HG03196 (cell line): ENCODE data around the gene P3H3.

ENCODE experiments used
- ATAC-seq: cut with Tn5 transposase; IDR thresholded peaks from one replicate; pipeline ENCODE4 v1.9.1; 2021; ENCODE audit not compliant: unreplicated experiment

P3H3 gene

DNA sequence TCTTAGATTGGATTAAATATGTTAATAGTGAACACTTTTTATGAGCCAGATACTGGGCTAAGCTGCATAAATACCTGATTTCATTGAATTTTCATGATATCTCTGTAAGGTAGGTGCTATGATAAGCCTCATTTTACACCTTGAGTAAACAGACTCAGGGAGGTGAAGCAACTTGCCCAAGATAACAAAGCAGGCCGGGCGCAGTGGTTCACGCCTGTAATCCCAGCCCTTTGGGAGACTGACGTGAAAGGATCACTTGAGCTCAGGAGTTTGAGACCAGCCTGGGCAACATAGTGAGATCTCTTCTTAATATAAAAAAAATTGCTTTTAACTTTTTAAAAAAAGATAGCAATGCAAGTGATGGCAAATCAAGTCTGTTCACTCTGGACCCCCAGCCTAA is 13.9 kb downstream of the P3H3 start:
- no peak for ATAC-seq

- ATAC-seq, result no peak
Measured at GRCh38 chr12:6843118-6843902, 15.1 kb downstream of the P3H3 start.

DNA sequence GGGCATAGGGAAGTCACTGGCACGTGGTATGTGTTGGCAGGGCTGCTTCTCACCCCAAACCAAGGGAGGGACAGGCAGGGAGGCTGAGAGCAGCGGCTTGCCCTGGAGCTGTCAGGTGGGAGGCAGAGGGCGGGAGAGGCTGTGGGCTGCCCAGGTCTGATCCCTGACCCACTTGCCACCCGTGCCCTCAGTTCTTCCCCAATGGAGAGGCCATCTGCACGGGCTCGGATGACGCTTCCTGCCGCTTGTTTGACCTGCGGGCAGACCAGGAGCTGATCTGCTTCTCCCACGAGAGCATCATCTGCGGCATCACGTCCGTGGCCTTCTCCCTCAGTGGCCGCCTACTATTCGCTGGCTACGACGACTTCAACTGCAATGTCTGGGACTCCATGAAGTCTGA is 17.2 kb downstream of the P3H3 start:
- ATAC-seq, result no peak

DNA sequence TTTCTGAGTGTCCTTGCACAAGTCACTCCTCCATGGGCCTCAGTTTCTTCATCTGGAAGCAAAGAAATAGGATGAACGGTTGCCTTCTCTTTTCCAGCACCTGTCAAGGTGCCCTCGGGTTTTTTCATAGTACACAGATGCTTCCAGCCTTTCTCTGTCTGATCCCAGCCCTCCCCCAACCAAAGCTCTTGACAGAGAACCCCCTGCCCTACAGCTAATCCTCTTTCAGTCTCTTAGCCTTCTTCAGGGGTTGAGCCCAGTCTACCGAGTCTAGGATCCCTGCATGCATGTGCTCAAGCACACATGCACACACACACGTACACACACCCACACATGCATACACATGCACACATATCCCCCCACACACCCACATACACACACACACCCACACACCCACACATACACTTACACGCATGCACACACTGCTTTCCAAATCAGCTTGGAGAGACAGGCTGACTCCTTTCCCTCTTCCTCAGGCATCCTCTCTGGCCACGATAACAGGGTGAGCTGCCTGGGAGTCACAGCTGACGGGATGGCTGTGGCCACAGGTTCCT is 18.2 kb downstream of the P3H3 start:
- no peak for ATAC-seq

DNA sequence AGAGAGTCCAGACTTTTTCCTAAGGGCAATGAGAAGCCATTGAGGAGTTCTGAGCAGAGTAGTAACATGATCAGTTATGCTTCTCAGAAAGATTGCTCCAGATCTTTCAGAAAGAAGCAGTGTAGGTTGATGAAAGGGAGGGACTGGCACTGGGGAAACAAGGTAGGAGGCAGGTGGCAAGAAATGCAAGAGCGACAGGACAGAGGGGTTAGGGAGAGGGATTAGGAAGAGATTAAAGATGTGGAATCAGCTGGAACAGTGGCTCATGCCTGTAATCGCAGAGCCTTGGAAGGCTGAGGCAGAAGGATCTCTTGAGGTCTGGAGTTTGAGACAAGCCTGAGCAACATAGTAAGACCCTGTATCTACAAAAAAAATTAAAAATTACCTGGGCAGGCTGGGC is 19.5 kb downstream of the P3H3 start:
- no peak for ATAC-seq

GRCh38 chr12:6849427-6849826 is 21.2 kb downstream of the P3H3 start:
- no peak for ATAC-seq

DNA sequence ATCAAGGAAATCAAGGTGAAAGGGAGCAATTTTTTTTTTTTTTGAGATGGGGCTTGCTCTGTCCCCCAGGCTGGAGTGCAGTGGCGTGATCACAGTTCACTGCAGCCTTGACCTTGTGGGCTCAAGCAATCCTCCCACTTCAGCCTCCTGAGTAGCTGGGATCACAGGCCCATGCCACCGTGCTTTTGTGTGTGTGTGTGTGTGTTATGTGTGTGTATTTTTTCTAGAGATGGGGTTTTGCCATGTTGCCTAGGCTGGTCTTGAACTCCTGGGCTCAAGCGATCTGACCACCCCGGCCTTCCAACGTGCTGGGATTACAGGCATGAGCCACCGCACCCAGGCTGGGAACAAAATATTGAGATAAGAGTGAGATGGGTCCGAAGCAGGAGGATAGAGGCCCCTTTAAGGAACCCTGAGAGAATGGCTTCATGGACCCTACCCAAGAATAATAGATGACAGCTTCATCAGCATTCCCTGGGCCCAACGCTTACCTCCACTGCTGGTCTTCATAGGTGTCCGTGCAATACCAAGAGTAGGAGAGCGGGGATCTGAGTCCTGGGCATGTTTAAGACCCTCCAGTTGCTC is 21.9 kb downstream of the P3H3 start:
- no peak for ATAC-seq

DNA sequence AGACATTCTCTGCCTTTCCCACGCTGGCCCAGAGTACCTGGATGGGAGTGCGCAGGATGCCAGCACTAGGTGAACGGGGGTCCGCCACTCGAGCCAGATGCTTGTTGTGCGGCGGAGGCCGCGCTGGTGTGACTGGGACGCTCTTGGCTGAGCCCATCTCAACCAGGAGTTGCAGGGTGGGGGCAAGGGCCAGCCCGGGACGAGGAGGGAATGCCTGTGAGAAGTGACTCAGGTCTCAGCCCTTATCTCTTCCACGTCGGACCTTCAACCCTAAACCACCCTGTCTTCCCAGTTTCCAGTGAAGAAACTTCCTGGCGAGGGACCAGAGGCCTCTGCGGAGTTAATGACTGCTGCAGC is 22.6 kb downstream of the P3H3 start:
- ATAC-seq, result no peak

- ATAC-seq, result peak; percentile 48
Measured at GRCh38 chr12:6851153-6851920, 23.1 kb downstream of the P3H3 start, which contains the start of gene CDCA3. TSS of gene CDCA3 (minus strand) at chr12:6851286. CDS start at chr12:6850952, 334 bp downstream.

DNA sequence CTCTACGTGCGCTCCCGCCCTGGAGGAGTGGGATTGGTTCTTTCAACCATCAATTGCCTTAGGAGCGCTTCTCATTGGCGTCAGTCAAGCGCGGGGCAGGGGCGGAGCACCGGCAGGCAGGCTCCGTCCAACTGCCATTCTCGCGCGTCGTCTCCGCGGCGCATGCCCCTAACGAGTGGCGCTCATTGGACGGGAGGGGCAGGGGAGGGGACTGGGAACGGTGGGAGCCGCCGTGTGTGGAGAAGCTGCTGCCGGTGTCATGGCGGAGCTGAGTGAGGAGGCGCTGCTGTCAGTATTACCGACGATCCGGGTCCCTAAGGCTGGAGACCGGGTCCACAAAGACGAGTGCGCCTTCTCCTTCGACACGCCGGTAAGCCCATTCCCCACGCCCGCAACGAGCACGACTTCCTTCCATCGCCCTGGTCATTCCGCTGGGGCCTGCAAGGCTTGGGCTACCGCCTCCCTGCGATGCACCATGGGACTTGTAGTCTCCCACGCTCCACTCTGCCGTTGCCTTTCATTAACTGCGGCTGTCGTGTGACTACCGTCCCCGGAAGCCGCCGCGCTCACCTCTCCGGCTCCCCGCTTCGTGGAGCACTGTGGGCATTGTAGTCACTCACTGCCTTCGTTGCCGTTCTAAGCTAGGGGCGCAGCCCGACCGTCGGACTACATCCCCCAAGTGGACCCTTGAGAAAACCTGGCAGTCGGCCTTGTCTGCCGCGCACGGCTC is 23.9 kb downstream of the P3H3 start, which contains the start of gene USP5:
Gene USP5 (plus strand): TSS at position 230 of the 730 bp plus-strand sequence. CDS start 30 bp downstream, at position 260.
- peak; percentile 77 for ATAC-seq

- ATAC-seq, result no peak
Measured at GRCh38 chr12:6852651-6853354, 24.6 kb downstream of the P3H3 start.

- no peak for ATAC-seq
Measured at GRCh38 chr12:6853626-6854025, 25.4 kb downstream of the P3H3 start.

- no peak for ATAC-seq
Measured at GRCh38 chr12:6854036-6854435, 25.8 kb downstream of the P3H3 start.

- no peak for ATAC-seq
Measured at GRCh38 chr12:6855322-6855721, 27.1 kb downstream of the P3H3 start.

DNA sequence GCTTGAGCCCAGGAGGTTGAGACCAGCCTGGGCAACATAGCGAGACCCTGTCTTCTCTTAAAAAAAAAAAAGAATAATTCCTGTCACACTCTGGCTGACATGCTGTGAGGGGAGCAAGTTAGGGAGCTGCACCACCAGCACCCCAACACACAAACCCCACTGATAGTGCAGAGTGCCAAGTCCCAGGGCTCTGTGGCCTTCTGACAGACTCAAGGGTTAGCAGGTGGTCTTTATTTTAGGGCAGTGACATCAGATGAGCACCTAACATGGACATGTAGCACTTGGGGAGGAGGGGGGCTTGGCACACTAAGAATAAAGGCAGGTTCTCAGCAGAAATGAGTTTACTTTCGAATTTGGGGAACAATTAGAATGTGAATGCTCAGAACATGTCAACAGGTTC is 30.6 kb downstream of the P3H3 start:
- no peak for ATAC-seq

DNA sequence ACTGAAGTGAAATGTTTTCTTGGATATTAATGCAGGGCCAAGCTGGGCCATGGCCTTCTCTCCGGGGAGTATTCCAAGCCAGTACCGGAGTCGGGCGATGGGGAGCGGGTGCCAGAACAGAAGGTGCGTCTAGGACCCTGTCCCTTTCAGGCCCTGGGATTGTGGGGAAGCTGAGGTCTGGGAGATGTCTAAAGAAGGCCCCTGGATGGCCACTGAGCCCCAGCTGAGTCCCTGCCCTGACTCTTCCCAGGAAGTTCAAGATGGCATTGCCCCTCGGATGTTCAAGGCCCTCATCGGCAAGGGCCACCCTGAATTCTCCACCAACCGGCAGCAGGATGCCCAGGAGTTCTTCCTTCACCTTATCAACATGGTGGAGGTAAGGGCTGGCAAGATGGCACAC is 31.9 kb downstream of the P3H3 start:
- no peak for ATAC-seq

- ATAC-seq, result no peak
Measured at GRCh38 chr12:6860942-6861341, 32.7 kb downstream of the P3H3 start.

- no peak for ATAC-seq
Measured at GRCh38 chr12:6861391-6861790, 33.2 kb downstream of the P3H3 start.

- no peak for ATAC-seq
Measured at GRCh38 chr12:6863033-6863432, 34.8 kb downstream of the P3H3 start.

- no peak for ATAC-seq
Measured at GRCh38 chr12:6863586-6864321, 35.5 kb downstream of the P3H3 start.
